ENCODE results near the gene PHF3.

PHF3 gene

DNA sequence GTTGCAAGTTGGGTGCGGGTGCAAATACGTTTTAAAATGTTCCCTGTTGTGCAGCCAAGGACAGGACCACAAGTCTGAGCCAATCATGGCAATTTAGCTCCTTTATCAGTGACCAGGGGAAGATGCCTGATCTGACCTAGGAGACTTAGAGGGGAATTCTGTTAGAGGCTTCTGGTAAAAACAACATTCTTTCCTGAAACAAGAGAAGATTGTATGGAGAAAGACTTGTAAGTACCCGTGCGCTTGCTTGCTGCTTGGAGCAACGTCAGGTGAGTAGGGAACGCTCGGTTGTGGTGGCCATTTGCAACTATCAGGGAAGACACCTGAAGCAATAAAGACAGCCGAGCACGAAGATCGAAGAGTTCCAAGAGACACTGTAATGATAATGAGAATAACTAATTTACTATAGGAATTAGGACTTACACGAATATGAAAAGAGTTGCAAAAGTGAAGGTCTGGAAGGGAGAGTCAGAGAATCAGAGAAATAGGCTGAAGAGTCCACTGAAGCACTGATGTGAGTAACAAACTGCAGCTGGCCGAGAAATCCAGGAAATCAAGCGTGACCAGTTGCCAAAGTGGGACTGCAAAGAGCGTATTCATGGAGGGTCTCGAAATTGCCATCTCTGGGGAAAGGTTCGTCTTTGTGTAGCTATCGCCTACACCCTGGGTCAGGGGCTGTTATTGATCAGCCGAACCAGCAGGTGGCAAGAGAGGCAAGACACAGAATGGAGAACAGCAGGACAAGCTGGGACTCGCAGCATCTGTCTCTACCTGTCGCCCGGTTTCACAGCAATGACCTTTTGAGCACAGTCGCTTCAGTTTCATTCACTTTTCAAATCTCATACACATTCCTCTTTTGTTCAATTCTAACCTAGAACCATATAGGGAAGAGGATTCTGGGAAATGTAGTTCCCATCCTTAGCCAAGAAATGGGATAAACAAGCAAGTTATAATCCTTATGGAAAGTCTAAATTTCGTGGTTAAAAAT is 37.3 kb upstream of the PHF3 start:
- peak; percentile 76 for DNase-seq (ENCODE audit: low spot score)
- TF ChIP-seq, protein P1, sequence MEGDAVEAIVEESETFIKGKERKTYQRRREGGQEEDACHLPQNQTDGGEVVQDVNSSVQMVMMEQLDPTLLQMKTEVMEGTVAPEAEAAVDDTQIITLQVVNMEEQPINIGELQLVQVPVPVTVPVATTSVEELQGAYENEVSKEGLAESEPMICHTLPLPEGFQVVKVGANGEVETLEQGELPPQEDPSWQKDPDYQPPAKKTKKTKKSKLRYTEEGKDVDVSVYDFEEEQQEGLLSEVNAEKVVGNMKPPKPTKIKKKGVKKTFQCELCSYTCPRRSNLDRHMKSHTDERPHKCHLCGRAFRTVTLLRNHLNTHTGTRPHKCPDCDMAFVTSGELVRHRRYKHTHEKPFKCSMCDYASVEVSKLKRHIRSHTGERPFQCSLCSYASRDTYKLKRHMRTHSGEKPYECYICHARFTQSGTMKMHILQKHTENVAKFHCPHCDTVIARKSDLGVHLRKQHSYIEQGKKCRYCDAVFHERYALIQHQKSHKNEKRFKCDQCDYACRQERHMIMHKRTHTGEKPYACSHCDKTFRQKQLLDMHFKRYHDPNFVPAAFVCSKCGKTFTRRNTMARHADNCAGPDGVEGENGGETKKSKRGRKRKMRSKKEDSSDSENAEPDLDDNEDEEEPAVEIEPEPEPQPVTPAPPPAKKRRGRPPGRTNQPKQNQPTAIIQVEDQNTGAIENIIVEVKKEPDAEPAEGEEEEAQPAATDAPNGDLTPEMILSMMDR (IDR thresholded peaks at IDR 0.05; ENCODE audit: borderline replicate concordance, control extremely low read depth, extremely low read depth, insufficient read depth, missing control alignments) = peak; percentile 85
- in situ Hi-C loops (cut with MboI; ENCODE audit: low sequenced_read_pairs, unreplicated experiment) = loop anchor here (10.0 kb wide), 2 partner anchors 166 to 244 kb away; no protein-coding TSS in a partner anchor

DNA sequence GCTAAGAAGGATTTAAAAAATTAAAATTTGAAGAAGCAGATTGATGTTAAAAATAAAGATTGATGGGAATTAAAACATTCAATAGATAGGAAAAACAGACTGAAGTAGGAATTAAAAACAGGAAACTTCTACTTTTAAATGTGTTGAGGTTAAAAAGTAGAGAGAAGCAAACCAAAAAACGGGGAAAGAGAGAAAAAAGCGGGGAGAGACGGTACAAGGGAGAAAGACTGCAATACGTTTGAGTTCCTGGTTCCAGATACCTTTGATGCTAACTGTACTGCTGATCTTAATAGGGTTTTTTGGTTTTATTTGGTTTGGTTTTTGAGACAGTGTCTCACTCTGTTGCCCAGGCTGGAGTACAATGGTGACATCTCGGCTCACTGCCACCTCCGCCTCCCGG is 36.4 kb upstream of the PHF3 start:
- TF ChIP-seq, protein P1 (IDR thresholded peaks at IDR 0.05; ENCODE audit: borderline replicate concordance, control extremely low read depth, extremely low read depth, insufficient read depth, missing control alignments) = no peak
- DNase-seq (ENCODE audit: low spot score) = no peak
- in situ Hi-C loops (cut with MboI; ENCODE audit: low sequenced_read_pairs, unreplicated experiment) = loop anchor here (10.0 kb wide), 2 partner anchors 166 to 244 kb away; no protein-coding TSS in a partner anchor

DNA sequence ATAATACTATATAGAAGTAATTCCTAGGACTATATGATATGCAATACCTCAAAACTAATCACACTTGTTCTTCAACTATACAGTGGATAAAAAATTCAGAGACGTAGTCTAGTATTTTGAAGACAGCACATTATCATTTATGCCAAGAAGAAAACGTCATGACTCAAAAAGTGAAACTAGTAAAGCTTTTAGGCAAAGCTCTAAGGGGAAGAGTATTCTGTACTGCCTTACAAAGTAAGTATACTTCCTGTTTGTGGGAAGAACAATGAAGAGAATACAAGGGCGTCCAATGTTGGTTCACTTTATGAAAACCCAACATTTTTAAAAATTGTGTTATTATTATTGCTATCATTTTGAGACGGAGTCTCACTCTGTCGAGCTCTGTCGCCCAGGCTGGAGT is 35.5 kb upstream of the PHF3 start:
- no peak for DNase-seq (ENCODE audit: low spot score)
- TF ChIP-seq, protein P1 (IDR thresholded peaks at IDR 0.05; ENCODE audit: borderline replicate concordance, control extremely low read depth, extremely low read depth, insufficient read depth, missing control alignments) = no peak
- in situ Hi-C loops (cut with MboI; ENCODE audit: low sequenced_read_pairs, unreplicated experiment) = no loop called here

DNA sequence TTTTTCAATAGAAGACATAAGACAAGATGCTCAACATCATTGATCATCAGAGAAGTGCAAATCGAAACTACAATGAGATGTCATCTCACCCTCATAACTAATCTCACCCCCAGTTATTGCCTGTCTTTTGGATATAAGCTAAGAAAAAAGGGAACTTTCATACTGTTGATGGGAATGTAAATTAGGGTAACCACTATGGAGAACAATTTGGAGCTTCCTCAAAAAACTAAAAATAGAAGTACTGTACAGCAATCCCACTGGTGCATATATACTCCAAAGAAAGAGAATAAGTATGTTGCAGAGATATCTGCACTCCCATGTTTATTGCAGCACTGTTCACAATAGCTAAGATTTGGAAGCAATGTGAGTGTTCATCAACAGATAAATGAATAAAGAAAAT is 26.4 kb upstream of the PHF3 start:
- TF ChIP-seq, protein P1 (IDR thresholded peaks at IDR 0.05; ENCODE audit: borderline replicate concordance, control extremely low read depth, extremely low read depth, insufficient read depth, missing control alignments) = no peak
- in situ Hi-C loops (cut with MboI; ENCODE audit: low sequenced_read_pairs, unreplicated experiment) = no loop called here
- DNase-seq (ENCODE audit: low spot score) = no peak

DNA sequence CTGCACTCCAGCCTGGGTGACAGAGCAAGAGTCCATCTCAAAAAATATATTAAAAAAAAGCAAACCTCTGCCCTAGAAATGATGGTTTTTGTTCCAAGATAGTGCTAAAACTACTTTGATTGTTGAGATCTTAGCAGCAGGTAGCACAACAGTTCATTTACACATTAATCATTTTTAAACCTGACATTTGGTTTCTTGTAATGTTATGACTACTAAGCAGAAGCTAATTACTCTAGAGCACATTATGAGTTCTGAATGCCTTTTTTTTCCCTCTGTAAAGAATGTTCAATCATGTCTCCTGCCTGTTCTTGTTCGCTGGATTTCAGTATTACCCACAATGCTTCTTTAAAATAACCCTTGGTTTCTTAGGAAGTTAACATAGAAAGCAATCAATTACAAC is 24.7 kb upstream of the PHF3 start:
- in situ Hi-C loops (cut with MboI; ENCODE audit: low sequenced_read_pairs, unreplicated experiment) = no loop called here
- TF ChIP-seq, protein P1 (IDR thresholded peaks at IDR 0.05; ENCODE audit: borderline replicate concordance, control extremely low read depth, extremely low read depth, insufficient read depth, missing control alignments) = no peak

DNA sequence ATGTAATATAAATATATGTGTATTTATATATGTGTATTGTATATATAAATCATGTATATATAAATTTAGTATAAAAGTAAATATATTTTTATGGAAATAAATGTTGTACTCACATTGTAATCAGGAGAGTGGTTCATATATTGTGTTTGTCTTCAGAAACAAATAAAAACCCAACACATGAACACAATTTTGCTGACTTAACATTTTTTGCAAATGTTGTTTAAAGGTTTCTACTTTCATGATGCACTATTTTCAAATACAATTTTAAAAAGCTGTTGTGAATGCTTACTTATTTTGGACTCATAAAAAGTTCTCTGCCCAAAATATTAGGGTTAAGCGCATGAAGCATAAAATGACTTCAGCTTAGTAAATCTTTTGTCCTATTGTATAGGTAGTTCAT is 24.0 kb upstream of the PHF3 start:
- TF ChIP-seq, protein P1 (IDR thresholded peaks at IDR 0.05; ENCODE audit: borderline replicate concordance, control extremely low read depth, extremely low read depth, insufficient read depth, missing control alignments) = no peak
- in situ Hi-C loops (cut with MboI; ENCODE audit: low sequenced_read_pairs, unreplicated experiment) = no loop called here
- DNase-seq (ENCODE audit: low spot score) = no peak

More for the DNA sequence above, 24.7 kb upstream of the PHF3 start:
- no peak for DNase-seq (ENCODE audit: low spot score)

Measured in GM13976 (cell line).